HCT116 (cell line): ENCODE data around the gene CEP162. TPM values are rescaled to one million over a fixed set of nuclear protein-coding genes. Genes with fewer than 3 reads are reported as not detected.

Experiments used
- ATAC-seq: fragments of 200-7000 bp; cut with Tn5 transposase; 2 replicates; pipeline ENCODE4 v1.9.1; 2020; ENCODE audit warnings: mild to moderate bottlenecking, moderate library complexity
- BruUV-seq: library from RNA; stranded (reverse); fragments of 400-500 nt; replicated peaks from 2 replicates; lab custom pipeline; 2021; lab: Mats Ljungman, UMichigan
- CTCF ChIA-PET: fragments of 300-600 bp; sonication (Branson Sonifier 250); formaldehyde crosslinking; loops from one replicate; lab custom pipeline; 2021; ENCODE audit warnings: antibody characterized with exemption; lab: Charles Lee
- POLR2A ChIA-PET: fragments of 300-600, 350-600 bp; sonication (Branson Sonifier 250); formaldehyde crosslinking; loops from one replicate; lab custom pipeline; 2021; ENCODE audit warnings: antibody characterized with exemption; lab: Charles Lee
- RAD21 ChIA-PET, 2 experiments: fragments of 300-600 bp; sonication (Branson Sonifier 250); formaldehyde crosslinking; loops; one replicate each; lab custom pipeline; 2023; ENCODE audit warnings: low total read pairs in 2 of 2; ENCODE audit not compliant: uncharacterized antibody in 2 of 2, unreplicated experiment in 2 of 2, low non-redundant PET in 1 of 2; lab: Charles Lee
- DNase-seq: peaks from one replicate; pipeline ENCODE4 v3.0.0-alpha.2; 2010; ENCODE audit warnings: low read depth, low spot score
- H2AFZ ChIP-seq: fragments of 200-600 bp; shearing (Covaris generic), sonication (generic); 2 replicates; pipeline ENCODE4 v1.6.1; 2017; ENCODE audit warnings: low read depth, mixed run types, mixed read lengths, antibody characterized with exemption, low read length; ENCODE audit not compliant: poor library complexity, severe bottlenecking
- H3K27ac ChIP-seq: 2 replicates; pipeline ENCODE4 v1.5.1; 2012; ENCODE audit warnings: low read depth, low read length
- H3K27me3 ChIP-seq: fragments of 200-600 bp; sonication (generic); 2 replicates; pipeline ENCODE4 v1.6.1; 2016; ENCODE audit warnings: mixed run types, low read length, mixed read lengths; ENCODE audit not compliant: insufficient read depth
- H3K36me3 ChIP-seq, 2 experiments: fragments of 200-500 bp in 1 of 2; fragments of 200-600 bp in 1 of 2; sonication (Bioruptor generic) in 1 of 2; sonication (generic) in 1 of 2; 2 replicates each; pipeline versions ENCODE4 v1.5.1 to v1.6.1; 2014 to 2016; ENCODE audit warnings: low read length in 2 of 2, inconsistent platforms in 1 of 2, mixed read lengths in 1 of 2, mixed run types in 1 of 2; ENCODE audit not compliant: insufficient read depth in 2 of 2, control insufficient read depth in 1 of 2
- H3K4me1 ChIP-seq, 2 experiments: fragments of 200-600 bp in 1 of 2; sonication (generic) in 1 of 2; 2 replicates each; pipeline versions ENCODE4 v1.5.1 to v1.6.1; 2012 to 2017; ENCODE audit warnings: low read length in 2 of 2, inconsistent platforms in 1 of 2, mild to moderate bottlenecking in 1 of 2, mixed read lengths in 1 of 2, mixed run types in 1 of 2, moderate library complexity in 1 of 2; ENCODE audit not compliant: insufficient read depth in 2 of 2, control insufficient read depth in 1 of 2
- H3K4me2 ChIP-seq: fragments of 200-600 bp; sonication (generic); 2 replicates; pipeline ENCODE4 v1.6.1; 2017; ENCODE audit warnings: mixed run types, low read length, mixed read lengths
- H3K4me3 ChIP-seq, 2 experiments: fragments of 200-600 bp in 1 of 2; sonication (generic) in 1 of 2; replicated peaks in 1 of 2; 2 replicates each; pipeline ENCODE4 v1.5.1; 2011 to 2016; ENCODE audit warnings: low read length in 2 of 2, control low read depth in 1 of 2, low read depth in 1 of 2, mild to moderate bottlenecking in 1 of 2, mixed read lengths in 1 of 2, mixed run types in 1 of 2
- H3K79me2 ChIP-seq: fragments of 200-600 bp; sonication (generic); 2 replicates; pipeline ENCODE4 v1.6.1; 2017; ENCODE audit warnings: mild to moderate bottlenecking, mixed run types, low read length, moderate library complexity, mixed read lengths; ENCODE audit not compliant: insufficient read depth
- H3K9ac ChIP-seq: fragments of 200-600 bp; sonication (generic); 2 replicates; pipeline ENCODE4 v1.6.1; 2016; ENCODE audit warnings: low read length, mixed read lengths
- H3K9me2 ChIP-seq: fragments of 200-600 bp; sonication (generic), shearing (Covaris generic); 2 replicates; pipeline ENCODE4 v1.6.1; 2017; ENCODE audit warnings: mixed run types, mild to moderate bottlenecking, moderate library complexity; ENCODE audit not compliant: insufficient read depth
- H3K9me3 ChIP-seq, 2 experiments: fragments of 200-500 bp in 1 of 2; fragments of 200-600 bp in 1 of 2; sonication (Bioruptor generic) in 1 of 2; sonication (generic) in 1 of 2; 2 replicates each; pipeline ENCODE4 v1.6.1; 2014 to 2017; ENCODE audit warnings: low read length in 2 of 2, mixed read lengths in 2 of 2, inconsistent platforms in 1 of 2, low read depth in 1 of 2, mild to moderate bottlenecking in 1 of 2, mixed run types in 1 of 2, moderate library complexity in 1 of 2; ENCODE audit not compliant: control insufficient read depth in 1 of 2, insufficient read depth in 1 of 2
- H4K20me1 ChIP-seq: fragments of 200-600 bp; sonication (generic), shearing (Covaris generic); 2 replicates; pipeline ENCODE4 v1.6.1; 2017; ENCODE audit warnings: mixed run types, mild to moderate bottlenecking, moderate library complexity; ENCODE audit not compliant: insufficient read depth
- CBX3 ChIP-seq: IDR thresholded peaks from 2 replicates; pipeline ENCODE4 v1.6.1; 2012; ENCODE audit warnings: low read depth
- EZH2phosphoT487 ChIP-seq: fragments of 200-600 bp; IDR thresholded peaks from 2 replicates; pipeline ENCODE4 v1.6.1; 2018; ENCODE audit warnings: antibody characterized with exemption, borderline replicate concordance
- POLR2AphosphoS5 ChIP-seq: IDR thresholded peaks from 2 replicates; pipeline ENCODE4 v1.6.1; 2011; ENCODE audit warnings: mild to moderate bottlenecking, low read depth, low read length, moderate library complexity
- SP1 ChIP-seq: IDR thresholded peaks from 2 replicates; pipeline ENCODE4 v1.6.1; 2012; ENCODE audit warnings: low read depth
- SRF ChIP-seq: IDR thresholded peaks from 2 replicates; pipeline ENCODE4 v1.6.1; 2012; ENCODE audit warnings: low read depth
- TCF7L2 ChIP-seq: IDR thresholded peaks from 2 replicates; pipeline ENCODE4 v1.7.0; 2011; ENCODE audit warnings: borderline replicate concordance, inconsistent platforms; ENCODE audit not compliant: insufficient read depth, insufficient read length; ENCODE audit errors: extremely low read depth
- intact Hi-C: fragments of 100-400 bp; cut with micrococcal nuclease; formaldehyde crosslinking; loops from 2 replicates; pipeline ENCODE4 v1.10.0; 2022
- total RNA-seq: library from RNA; stranded (reverse); gene quantifications from one replicate; pipeline ENCODE4 v1.2.1, GENCODE V29; 2021; ENCODE audit not compliant: unreplicated experiment
- TF ChIP-seq, protein P1 (sequence below), 3 experiments: fragments of 200-600 bp in 1 of 3; sonication (generic) in 1 of 3; IDR thresholded peaks in 2 of 3; conservative IDR thresholded peaks in 1 of 3; 2 replicates each; pipeline ENCODE4 v1.5.1; 2012 to 2017; ENCODE audit warnings: low read depth in 2 of 3, low read length in 2 of 3, antibody characterized with exemption in 1 of 3, borderline replicate concordance in 1 of 3, control low read depth in 1 of 3, mild to moderate bottlenecking in 1 of 3, mixed read lengths in 1 of 3, mixed run types in 1 of 3, moderate library complexity in 1 of 3; ENCODE audit not compliant: insufficient read depth in 1 of 3
- TF ChIP-seq, protein P2 (sequence below): IDR thresholded peaks from 2 replicates; pipeline ENCODE4 v1.6.1; 2012
- TF ChIP-seq, protein P3 (sequence below): IDR thresholded peaks from 2 replicates; pipeline ENCODE4 v1.6.1; 2012

Gene CEP162
- total RNA-seq, 1 experiment from 2014 or later = 5.5 TPM

DNA sequence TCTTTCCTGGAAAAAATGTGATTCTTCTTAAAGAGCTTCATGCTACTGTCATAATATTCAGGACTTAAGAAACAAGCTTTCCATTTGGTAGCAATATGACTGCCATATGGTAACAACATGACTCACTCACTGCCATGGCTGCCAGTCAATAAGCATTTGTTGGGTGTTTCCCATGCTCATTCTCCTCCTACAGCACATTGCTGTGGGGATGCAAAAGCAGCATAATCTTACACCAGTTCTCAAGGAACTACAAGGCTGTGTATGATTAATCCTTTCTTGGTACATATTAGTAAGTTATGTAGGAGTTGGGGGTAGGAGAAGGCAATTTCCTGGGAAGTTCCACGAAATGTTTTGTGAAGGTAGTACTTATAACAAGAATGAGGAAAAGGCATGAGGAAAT, 76.7 kb downstream of the CEP162 start (continued):
- TF ChIP-seq, protein P1, sequence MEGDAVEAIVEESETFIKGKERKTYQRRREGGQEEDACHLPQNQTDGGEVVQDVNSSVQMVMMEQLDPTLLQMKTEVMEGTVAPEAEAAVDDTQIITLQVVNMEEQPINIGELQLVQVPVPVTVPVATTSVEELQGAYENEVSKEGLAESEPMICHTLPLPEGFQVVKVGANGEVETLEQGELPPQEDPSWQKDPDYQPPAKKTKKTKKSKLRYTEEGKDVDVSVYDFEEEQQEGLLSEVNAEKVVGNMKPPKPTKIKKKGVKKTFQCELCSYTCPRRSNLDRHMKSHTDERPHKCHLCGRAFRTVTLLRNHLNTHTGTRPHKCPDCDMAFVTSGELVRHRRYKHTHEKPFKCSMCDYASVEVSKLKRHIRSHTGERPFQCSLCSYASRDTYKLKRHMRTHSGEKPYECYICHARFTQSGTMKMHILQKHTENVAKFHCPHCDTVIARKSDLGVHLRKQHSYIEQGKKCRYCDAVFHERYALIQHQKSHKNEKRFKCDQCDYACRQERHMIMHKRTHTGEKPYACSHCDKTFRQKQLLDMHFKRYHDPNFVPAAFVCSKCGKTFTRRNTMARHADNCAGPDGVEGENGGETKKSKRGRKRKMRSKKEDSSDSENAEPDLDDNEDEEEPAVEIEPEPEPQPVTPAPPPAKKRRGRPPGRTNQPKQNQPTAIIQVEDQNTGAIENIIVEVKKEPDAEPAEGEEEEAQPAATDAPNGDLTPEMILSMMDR (IDR thresholded peaks at IDR 0.05 in 2 of 3, conservative IDR thresholded peaks at IDR 0.05 in 1 of 3; ENCODE audit: borderline replicate concordance in 1 of 3, insufficient read depth in 1 of 3, low read depth in 2 of 3, low read length in 2 of 3) = no peak
- TF ChIP-seq EZH2phosphoT487 (no peak), POLR2AphosphoS5 (no peak), SP1 (no peak), TCF7L2 (no peak), CBX3 (no peak), SRF (no peak)
- TF ChIP-seq, protein P2, sequence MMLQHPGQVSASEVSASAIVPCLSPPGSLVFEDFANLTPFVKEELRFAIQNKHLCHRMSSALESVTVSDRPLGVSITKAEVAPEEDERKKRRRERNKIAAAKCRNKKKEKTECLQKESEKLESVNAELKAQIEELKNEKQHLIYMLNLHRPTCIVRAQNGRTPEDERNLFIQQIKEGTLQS = no peak

DNA sequence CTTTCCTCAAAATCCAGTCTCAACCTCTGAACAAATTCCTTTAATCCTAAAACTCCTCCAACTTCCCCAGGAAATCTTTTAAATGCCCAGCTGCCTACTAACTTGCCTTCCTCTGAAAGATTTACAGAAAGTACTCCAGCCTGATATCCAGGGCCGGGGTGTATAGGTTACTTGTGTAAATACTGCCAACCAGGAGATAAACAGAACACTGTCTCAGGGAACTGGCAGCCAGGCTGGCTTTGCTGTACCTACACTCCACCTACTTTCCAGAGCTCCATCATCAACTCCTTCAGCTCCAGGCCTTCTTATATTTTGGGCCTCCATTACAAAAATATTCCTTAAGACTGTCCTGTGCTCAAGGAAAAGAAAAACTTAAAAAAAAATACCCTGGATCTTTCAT, 85.9 kb downstream of the CEP162 start:
- ChIA-PET RAD21 (no interaction called here), POLR2A (no interaction called here)
- no peak for DNase-seq

More for the DNA sequence above, 85.9 kb downstream of the CEP162 start:
- Histone ChIP-seq H3K9me3 (no peaks in the 10 kb centered on the region), H3K79me2 (no peaks in the 10 kb centered on the region), H3K4me3 (no peak overlapping the region), H3K4me2 (no peak overlapping the region), H4K20me1 (no peaks in the 10 kb centered on the region), H3K27me3 (no peaks in the 10 kb centered on the region), H3K9ac (no peak overlapping the region), H3K9me2 (no peaks in the 10 kb centered on the region), H2AFZ (no peak overlapping the region), H3K27ac (no peak overlapping the region), H3K4me1 (peaks cover 0 to 7% of the 10 kb centered on the region in 2 experiments; a peak in 2 of 4 replicates), H3K36me3 (no peaks in the 10 kb centered on the region)
- TF ChIP-seq, protein P1 (IDR thresholded peaks at IDR 0.05 in 2 of 3, conservative IDR thresholded peaks at IDR 0.05 in 1 of 3; ENCODE audit: borderline replicate concordance in 1 of 3, insufficient read depth in 1 of 3, low read depth in 2 of 3, low read length in 2 of 3) = no peak
- no peak for TF ChIP-seq SRF
- TF ChIP-seq, protein P3, sequence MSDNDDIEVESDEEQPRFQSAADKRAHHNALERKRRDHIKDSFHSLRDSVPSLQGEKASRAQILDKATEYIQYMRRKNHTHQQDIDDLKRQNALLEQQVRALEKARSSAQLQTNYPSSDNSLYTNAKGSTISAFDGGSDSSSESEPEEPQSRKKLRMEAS = no peak
- TF ChIP-seq POLR2AphosphoS5 = no peak
- TF ChIP-seq SP1 = no peak
- no TSS peak for BruUV-seq
- intact Hi-C loops = no loop called here
- ATAC-seq = no peak
- CTCF ChIA-PET = no interaction called here
